Lung (tissue), 12 donors: ENCODE results near the gene TMTC2. TPM values are rescaled to one million over a fixed set of nuclear protein-coding genes. Genes with fewer than 3 reads are reported as not detected.

Source experiments
- ATAC-seq: fragments of 200-7000 bp; cut with Tn5 transposase; one replicate; pipeline ENCODE4 v1.9.1; 2020; ENCODE audit warnings: moderate number of reproducible peaks; ENCODE audit not compliant: insufficient read depth, low FRiP score
- DNase-seq, 3 donors: peaks; one replicate each; pipeline ENCODE4 v3.0.0-alpha.2; 2013 to 2017
- H3K27ac ChIP-seq, 2 donors: one replicate each; pipeline ENCODE4 v1.5.1; 2013; ENCODE audit warnings: mild to moderate bottlenecking in 2 of 2, moderate library complexity in 2 of 2, control low read depth in 1 of 2, inconsistent platforms in 1 of 2, low read depth in 1 of 2, low read length in 1 of 2
- H3K27me3 ChIP-seq, 3 donors: one replicate each; pipeline ENCODE4 v1.5.1; 2013; ENCODE audit warnings: low read length in 2 of 3; ENCODE audit not compliant: control insufficient read depth in 3 of 3, insufficient read depth in 3 of 3
- H3K36me3 ChIP-seq, 4 donors: one replicate each; pipeline ENCODE4 v1.5.1; 2013; ENCODE audit warnings: low read length in 4 of 4, mild to moderate bottlenecking in 1 of 4, moderate library complexity in 1 of 4; ENCODE audit not compliant: control insufficient read depth in 4 of 4, insufficient read depth in 4 of 4
- H3K4me1 ChIP-seq, 5 donors: one replicate each; pipeline ENCODE4 v1.5.1; 2013; ENCODE audit warnings: low read length in 5 of 5, mild to moderate bottlenecking in 2 of 5, moderate library complexity in 1 of 5; ENCODE audit not compliant: control insufficient read depth in 5 of 5, insufficient read depth in 5 of 5
- H3K4me3 ChIP-seq: one replicate; pipeline ENCODE4 v1.5.1; 2013; ENCODE audit warnings: mild to moderate bottlenecking, control low read depth, moderate library complexity
- H3K9ac ChIP-seq, 2 donors: one replicate each; pipeline ENCODE4 v1.5.1; 2013; ENCODE audit warnings: low read length in 2 of 2, control low read depth in 1 of 2; ENCODE audit not compliant: insufficient read depth in 1 of 2
- H3K9me3 ChIP-seq, 4 donors: one replicate each; pipeline ENCODE4 v1.5.1; 2013; ENCODE audit warnings: low read length in 3 of 4, mild to moderate bottlenecking in 1 of 4, moderate library complexity in 1 of 4; ENCODE audit not compliant: control insufficient read depth in 4 of 4, insufficient read depth in 3 of 4
- WGBS, 2 donors: extraction: QIAGEN DNeasy Blood & Tissue Kit; methylation state at CpG; one replicate each; pipeline ENCODE4 v1.1.7; 2013; 5-methylcytosine and 5-hydroxymethylcytosine counted together
- polyA plus RNA-seq, 2 donors: library from polyadenylated mRNA; stranded (reverse); fragments of 200-250 nt; gene quantifications; one replicate each; pipeline ENCODE4 v1.2.1, GENCODE V29; 2013
- total RNA-seq, 2 donors: library from RNA; depleted of rRNA in 1 of 2; stranded (reverse); fragments of >200 nt in 1 of 2; gene quantifications; one replicate each; pipeline ENCODE4 v1.2.1, GENCODE V29; 2014 to 2021
- TF ChIP-seq, protein P1 (sequence below): IDR thresholded peaks from 2 replicates; pipeline ENCODE4 v1.5.1; 2012; ENCODE audit warnings: mild to moderate bottlenecking; ENCODE audit errors: control extremely low read depth, extremely low read depth
- donor health status: control.
- donor health status: control.
- donor health status: Bipolar disorder and iron deficiency.
- donor health status: healthy.
- donor health status: DM: yes; HTN: yes; CAD: no.

Gene TMTC2
- total and polyA plus RNA-seq, 4 donors: 5.3 to 77.1 (median 14.0) TPM

DNA sequence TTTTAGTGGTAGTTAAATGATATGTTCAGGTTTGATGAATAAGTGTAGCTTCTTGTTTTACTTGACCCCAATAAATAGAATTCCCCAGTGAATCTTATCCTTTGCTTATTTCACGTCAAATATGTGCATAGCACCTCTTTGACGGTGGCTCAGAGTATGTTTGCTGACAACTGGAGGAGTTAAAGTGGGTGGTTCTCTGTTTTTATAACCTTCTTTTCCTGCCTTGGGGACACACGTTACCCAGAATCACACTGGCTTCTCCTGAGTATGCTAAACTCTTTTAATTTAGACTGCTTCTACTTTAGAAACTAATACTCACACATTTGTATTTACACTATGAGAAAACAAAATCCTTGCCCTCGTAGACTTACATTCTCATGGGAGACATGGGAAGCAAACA lies 62.3 kb downstream of the TMTC2 start:
- Histone ChIP-seq H3K27me3 (no peaks in the 10 kb centered on the region), H3K9ac (no peak overlapping the region), H3K4me3 (no peak overlapping the region), H3K9me3 (no peaks in the 10 kb centered on the region), H3K27ac (no peak overlapping the region), H3K36me3 (peaks cover 0 to 2% (median under 1%) of the 10 kb centered on the region in 4 donors), H3K4me1 (peaks cover 0 to 8% (median 5%) of the 10 kb centered on the region in 5 donors)
- TF ChIP-seq, protein P1, sequence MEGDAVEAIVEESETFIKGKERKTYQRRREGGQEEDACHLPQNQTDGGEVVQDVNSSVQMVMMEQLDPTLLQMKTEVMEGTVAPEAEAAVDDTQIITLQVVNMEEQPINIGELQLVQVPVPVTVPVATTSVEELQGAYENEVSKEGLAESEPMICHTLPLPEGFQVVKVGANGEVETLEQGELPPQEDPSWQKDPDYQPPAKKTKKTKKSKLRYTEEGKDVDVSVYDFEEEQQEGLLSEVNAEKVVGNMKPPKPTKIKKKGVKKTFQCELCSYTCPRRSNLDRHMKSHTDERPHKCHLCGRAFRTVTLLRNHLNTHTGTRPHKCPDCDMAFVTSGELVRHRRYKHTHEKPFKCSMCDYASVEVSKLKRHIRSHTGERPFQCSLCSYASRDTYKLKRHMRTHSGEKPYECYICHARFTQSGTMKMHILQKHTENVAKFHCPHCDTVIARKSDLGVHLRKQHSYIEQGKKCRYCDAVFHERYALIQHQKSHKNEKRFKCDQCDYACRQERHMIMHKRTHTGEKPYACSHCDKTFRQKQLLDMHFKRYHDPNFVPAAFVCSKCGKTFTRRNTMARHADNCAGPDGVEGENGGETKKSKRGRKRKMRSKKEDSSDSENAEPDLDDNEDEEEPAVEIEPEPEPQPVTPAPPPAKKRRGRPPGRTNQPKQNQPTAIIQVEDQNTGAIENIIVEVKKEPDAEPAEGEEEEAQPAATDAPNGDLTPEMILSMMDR: no peak
- 58 to 75% methylated on average over 4 of the region's 4 CpGs for WGBS, 2 donors
- no peak for ATAC-seq
- no peak for DNase-seq

DNA sequence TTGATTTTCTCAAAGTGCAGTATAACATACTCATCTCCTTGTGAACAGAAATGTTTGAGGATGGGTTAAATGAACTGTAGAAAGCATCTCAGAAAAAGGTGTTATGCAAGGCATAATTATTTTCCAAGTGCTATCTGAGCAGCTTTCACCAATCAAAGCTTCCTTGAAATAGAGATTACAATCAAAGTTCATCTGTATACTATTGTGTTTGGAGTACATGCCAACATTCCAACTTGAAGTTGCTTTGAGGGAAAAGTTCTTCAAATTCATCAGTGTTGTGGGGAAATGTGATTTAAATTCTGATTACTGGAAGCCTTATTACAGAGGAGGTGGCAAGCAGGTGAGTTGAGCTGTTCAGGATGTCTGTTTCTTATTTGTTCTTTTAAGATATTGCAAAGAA lies 68.2 kb downstream of the TMTC2 start:
- Histone ChIP-seq H3K27me3 (no peaks in the 10 kb centered on the region), H3K9me3 (no peaks in the 10 kb centered on the region), H3K27ac (no peak overlapping the region), H3K36me3 (peaks cover 0 to 4% (median 0%) of the 10 kb centered on the region in 4 donors), H3K9ac (no peak overlapping the region), H3K4me3 (no peak overlapping the region), H3K4me1 (peaks cover 0 to 18% (median 6%) of the 10 kb centered on the region in 5 donors)
- TF ChIP-seq, protein P1: no peak
- ATAC-seq: no peak
- no peak for DNase-seq

DNA sequence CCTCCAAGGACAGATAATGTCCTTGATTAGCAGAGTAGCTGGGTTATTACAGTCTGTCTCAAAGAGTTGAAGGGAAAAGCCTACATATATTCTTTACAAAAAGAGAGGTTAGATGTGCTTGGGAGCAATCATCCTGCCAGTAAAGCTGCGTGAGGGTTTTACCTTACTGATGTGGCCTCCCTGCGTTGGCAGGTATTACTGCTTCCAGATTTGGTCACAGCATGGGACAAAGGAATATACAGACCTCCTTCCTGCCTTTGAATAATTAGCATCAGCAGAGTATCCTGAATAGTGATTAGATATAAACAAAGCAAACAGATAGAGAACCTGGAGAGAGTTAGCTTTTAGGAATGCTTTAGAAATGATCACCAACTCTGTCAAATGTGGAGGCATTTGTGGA lies 69.6 kb downstream of the TMTC2 start:
- H3K9ac ChIP-seq: no peak overlapping the region
- DNase-seq (no peak), ATAC-seq (no peak)
- WGBS, 2 donors: 76 to 100% methylated on average over 2 of the region's 2 CpGs
- peaks cover 0 to 7% (median 0%) of the 10 kb centered on the region in 4 donors for H3K36me3 ChIP-seq
- no peaks in the 10 kb centered on the region for H3K9me3 ChIP-seq
- H3K27me3 ChIP-seq: no peaks in the 10 kb centered on the region
- H3K27ac ChIP-seq: no peak overlapping the region
- H3K4me1 ChIP-seq: peaks cover 0 to 18% (median 6%) of the 10 kb centered on the region in 5 donors
- no peak overlapping the region for H3K4me3 ChIP-seq
- TF ChIP-seq, protein P1: no peak

DNA sequence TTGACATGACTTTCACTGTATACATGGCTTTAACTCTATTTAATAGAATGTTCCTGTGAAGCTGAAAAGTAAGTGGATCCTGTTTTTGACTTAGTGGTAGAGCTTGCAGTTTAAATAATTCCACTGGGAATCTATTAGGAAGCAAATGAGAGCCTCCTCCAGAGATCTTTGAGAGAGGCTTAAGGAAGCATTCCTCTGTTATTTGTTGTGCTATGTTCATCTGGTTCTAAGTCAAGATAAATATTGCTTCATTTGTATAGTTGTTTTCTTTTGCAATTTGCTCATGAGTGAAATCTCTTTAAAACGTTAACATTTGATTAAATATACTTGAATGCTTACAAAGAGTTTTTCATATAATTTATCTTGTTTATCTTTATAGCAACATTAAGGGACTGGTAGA lies 70.4 kb downstream of the TMTC2 start:
- 57 to 77% methylated on average over 1 of the region's 1 CpG for WGBS, 2 donors
- TF ChIP-seq, protein P1: no peak
- H3K9me3 ChIP-seq: no peaks in the 10 kb centered on the region
- ATAC-seq: no peak
- H3K4me3 ChIP-seq: no peak overlapping the region
- DNase-seq: peak in 1 of 3 donors; percentile 28
- H3K27ac ChIP-seq: no peak overlapping the region
- H3K27me3 ChIP-seq: no peaks in the 10 kb centered on the region
- H3K4me1 ChIP-seq: peaks cover 0 to 18% (median 6%) of the 10 kb centered on the region in 5 donors
- peaks cover 0 to 7% (median 0%) of the 10 kb centered on the region in 4 donors for H3K36me3 ChIP-seq
- H3K9ac ChIP-seq: no peak overlapping the region
